Activated CD4-positive, alpha-beta T cell treated with anti-CD3 and anti-CD28 coated beads, Interleukin-2, amount 50 U/mL, for 24 hours (primary cell): ENCODE data around the gene AQP5.
"Not testable (repeated sequence)": the region's sequence is repeated elsewhere in the genome, so short reads cannot be mapped to it uniquely, and the experiment has no call there.

ENCODE experiments used
- DNase-seq, 2 donors: peaks; one replicate each; pipeline ENCODE4 v3.0.0-alpha.2; 2020; ENCODE audit warnings: low read depth in 1 of 2, low spot score in 1 of 2

AQP5 gene

GRCh38 chr12:49979016-49979586, 17.4 kb downstream of the AQP5 start:
- DNase-seq: no peak

GRCh38 chr12:49979791-49980190, 18.1 kb downstream of the AQP5 start:
- DNase-seq: no peak

GRCh38 chr12:49980501-49981349, 19.1 kb downstream of the AQP5 start:
- DNase-seq: no peak

GRCh38 chr12:49982246-49983087, 20.8 kb downstream of the AQP5 start:
- no peak for DNase-seq

GRCh38 chr12:49983892-49984291, 22.2 kb downstream of the AQP5 start:
- DNase-seq: no peak

GRCh38 chr12:49984476-49985359, 23.0 kb downstream of the AQP5 start:
- no peak for DNase-seq

GRCh38 chr12:49985981-49986380, 24.3 kb downstream of the AQP5 start:
- no peak for DNase-seq

GRCh38 chr12:49986476-49986875, 24.8 kb downstream of the AQP5 start:
- not testable (repeated sequence) for DNase-seq

- no peak for DNase-seq
These were observed 26.1 kb downstream of the AQP5 start for GRCh38 chr12:49987625-49988303.

GRCh38 chr12:49989400-49989799, 27.7 kb downstream of the AQP5 start:
- not testable (repeated sequence) for DNase-seq

- no peak for DNase-seq
These were observed 28.6 kb downstream of the AQP5 start for GRCh38 chr12:49990273-49990672.

- DNase-seq: no peak
These were observed 36.8 kb downstream of the AQP5 start for GRCh38 chr12:49998453-49998852.

GRCh38 chr12:50003595-50003994, 41.9 kb downstream of the AQP5 start:
- DNase-seq: no peak

GRCh38 chr12:50004696-50005095, 43.0 kb downstream of the AQP5 start:
- DNase-seq: no peak

GRCh38 chr12:50005175-50005574, 43.5 kb downstream of the AQP5 start:
- no peak for DNase-seq

GRCh38 chr12:50006280-50006679, 44.6 kb downstream of the AQP5 start:
- no peak for DNase-seq

GRCh38 chr12:50006754-50007442, 45.2 kb downstream of the AQP5 start:
- no peak for DNase-seq

GRCh38 chr12:50013361-50014147, 51.9 kb downstream of the AQP5 start:
- no peak for DNase-seq

- no peak for DNase-seq
These were observed 52.7 kb downstream of the AQP5 start for GRCh38 chr12:50014342-50014741.
